ENCODE data around the gene COL4A1.

The COL4A1 gene

DNA sequence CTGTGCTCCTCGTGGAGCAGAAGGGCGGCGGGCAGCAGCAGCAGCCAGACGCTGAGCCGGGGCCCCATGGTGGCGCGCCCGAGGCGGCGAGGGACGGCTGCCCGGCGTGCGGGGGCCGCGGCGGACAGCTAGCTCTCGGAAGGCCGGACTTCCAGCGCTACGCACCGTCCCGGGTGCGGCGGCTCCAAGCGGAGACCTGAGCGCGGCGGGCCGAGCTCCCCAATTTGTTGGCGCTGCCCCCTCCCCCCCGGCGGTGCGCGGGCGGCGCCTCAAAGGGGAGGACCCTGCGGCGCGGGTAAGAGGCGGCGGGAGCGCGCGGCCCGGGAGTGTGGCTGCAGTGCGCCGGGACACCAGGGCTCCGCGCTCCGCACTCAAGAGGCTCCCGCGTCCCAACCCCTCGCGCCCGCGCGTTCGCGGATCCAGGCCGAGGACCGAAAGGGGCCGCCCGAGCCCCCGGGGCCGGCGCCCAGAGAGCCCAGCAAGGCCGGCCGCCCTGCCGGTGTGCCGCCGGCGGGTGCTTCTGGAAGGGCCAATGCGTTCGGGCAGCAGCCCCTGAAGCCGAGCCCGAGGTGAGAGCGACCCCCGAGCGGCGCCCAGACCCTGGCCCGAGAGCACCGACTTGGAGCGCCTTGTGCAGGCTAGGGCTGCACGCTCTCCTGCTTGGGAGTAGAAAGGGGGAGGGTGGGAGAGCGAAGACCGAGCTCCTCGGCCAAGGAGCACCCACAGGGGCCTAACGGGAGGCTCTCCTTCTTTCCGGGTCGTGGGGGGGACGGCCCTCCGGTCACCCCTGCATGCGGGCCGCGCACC lies at the start of gene COL4A1, which contains the start of gene COL4A2:
Gene COL4A1, minus strand, starts transcription at position 198 of the 807 bp plus-strand sequence. Its CDS starts 130 bp downstream, at position 68.
Gene COL4A2, plus strand, starts transcription at position 325 of the 807 bp plus-strand sequence. CDS start 620 bp downstream, outside the sequence.
- DNase-seq, result no peak

GRCh38 chr13:110356362-110356761 lies 49.4 kb upstream of the COL4A1 start:
- no peak for DNase-seq

DNA sequence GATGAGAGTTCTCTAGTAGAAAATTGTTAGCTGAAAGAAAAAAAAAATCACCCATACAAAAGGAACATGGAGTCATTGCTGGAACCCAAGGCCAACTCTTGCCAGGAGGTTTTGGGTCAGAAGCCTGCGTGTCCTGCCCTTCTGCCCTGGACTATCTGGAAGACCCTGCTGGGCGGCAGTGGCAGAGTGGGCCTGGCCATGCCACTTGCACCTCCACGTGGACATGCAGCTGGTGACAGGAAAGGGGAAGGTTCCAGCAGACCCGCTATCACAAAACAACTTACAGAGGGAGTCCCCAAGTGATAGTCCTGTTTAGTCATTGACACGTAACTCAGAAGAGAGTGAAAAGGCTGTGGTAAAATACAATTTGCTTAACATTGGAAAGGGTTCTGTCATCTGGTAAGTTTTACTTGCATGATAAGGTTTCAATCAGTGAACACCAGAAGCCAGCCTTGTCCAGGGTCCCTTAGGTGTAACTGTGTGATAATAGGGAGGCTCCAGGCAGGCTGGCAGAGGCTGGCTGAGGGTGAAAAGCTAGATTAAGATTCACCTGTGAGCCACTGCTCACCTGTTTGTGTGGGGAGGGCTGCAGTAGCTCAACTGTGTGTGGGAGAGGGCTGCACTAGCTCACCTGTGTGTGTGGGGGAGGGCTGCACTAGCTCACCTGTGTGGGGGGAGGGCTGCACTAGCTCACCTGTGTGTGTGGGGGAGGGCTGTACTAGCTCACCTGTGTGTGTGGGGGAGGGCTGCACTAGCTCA lies 47.9 kb upstream of the COL4A1 start:
- no peak for DNase-seq

DNA sequence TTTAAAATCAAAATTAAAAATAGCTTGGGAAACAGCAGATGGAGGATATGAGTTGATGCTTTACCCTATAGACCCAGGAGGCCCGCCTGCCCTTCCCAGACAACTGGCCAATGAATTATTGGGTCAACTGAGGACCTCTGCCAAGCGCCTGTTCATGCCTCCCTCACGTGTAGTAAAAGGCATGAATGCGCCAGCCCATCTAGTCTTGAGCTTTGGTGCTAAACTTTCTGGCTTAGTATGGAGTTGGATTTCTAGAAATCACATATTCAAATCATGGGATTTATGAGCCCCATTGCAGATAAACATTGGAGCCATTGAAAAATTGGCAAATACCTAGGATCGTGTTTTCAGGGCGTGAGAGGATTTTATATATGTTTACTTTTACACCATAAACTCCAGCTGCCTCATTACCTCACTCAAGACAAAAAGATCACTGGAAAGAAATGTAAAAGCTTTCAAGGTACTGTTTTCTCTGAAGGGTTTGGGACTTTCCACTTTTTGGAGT lies 47.2 kb upstream of the COL4A1 start:
- no peak for DNase-seq

DNA sequence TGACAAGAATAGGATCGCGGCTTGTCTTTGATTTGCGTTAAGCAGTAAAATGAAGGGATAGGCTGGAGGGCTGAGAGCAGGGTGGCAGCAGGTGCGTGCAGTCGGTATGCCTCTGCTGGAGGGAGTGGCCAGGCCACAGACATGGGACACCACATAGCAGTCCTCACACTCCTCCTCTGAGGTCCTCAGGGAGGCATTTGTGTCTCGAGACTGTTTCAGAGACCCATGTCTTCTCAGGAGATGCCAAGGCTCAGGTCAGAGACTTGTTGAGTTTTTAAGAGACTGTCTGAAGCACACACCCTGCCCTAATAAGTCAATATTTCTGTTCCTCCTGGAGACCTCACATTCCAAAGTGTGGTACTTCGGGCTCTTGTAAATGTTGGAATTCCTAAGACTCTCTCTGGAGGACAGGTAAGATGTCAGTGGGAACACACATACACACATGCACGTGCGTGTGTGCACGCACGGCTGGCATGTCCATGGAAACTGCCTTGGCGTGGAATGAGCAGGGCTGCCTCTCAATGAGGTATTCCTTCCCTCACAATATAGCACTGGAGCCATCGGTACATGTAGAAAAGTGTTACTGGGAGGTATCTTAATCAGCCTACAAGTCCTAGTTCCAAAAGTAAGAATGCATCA lies 46.5 kb upstream of the COL4A1 start:
- no peak for DNase-seq

DNA sequence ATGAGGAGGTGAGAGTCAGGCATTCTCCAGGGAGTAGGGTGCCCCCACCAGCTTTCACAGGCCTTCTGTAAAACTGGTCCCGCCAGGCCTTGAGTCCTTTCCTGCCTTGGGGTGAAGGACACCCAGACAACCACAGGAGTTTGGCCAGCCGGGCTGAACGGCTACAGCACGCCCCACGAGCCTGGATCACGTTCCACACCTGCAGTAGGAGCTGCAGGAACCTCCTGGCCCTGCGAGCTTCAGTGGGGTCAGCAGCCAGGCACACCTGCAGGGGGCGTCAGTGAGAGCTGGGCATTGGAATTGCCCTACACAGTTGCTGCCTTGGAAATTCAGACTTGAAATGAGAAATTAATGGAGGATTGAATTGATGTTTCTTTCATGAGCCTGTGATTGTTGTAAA lies 45.8 kb upstream of the COL4A1 start:
- DNase-seq, result no peak

- DNase-seq, result no peak
Observed at GRCh38 chr13:110351636-110352420, 44.9 kb upstream of the COL4A1 start.

DNA sequence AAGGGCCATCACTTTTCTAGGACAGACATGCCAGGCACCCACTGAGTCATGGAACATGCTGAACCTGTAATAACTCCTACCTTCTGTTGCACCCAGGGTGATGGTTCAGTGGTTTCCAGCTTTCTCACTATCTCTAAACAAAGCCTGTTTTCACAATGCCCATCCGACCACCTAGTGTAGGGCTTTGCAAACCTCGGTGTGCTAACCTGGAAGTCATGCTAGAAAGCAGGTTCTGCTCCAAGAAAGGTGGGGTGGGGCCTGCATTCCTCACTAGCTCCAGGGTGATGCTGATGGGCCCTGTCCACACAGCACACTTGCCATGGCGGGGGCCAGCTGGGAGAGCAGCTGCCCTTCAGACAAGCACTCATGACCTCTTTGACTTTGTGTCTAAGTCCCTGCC lies 43.6 kb upstream of the COL4A1 start:
- no peak for DNase-seq

- no peak for DNase-seq
Observed at GRCh38 chr13:110350049-110350448, 43.1 kb upstream of the COL4A1 start.

GRCh38 chr13:110349239-110349638 lies 42.3 kb upstream of the COL4A1 start:
- DNase-seq, result no peak

DNA sequence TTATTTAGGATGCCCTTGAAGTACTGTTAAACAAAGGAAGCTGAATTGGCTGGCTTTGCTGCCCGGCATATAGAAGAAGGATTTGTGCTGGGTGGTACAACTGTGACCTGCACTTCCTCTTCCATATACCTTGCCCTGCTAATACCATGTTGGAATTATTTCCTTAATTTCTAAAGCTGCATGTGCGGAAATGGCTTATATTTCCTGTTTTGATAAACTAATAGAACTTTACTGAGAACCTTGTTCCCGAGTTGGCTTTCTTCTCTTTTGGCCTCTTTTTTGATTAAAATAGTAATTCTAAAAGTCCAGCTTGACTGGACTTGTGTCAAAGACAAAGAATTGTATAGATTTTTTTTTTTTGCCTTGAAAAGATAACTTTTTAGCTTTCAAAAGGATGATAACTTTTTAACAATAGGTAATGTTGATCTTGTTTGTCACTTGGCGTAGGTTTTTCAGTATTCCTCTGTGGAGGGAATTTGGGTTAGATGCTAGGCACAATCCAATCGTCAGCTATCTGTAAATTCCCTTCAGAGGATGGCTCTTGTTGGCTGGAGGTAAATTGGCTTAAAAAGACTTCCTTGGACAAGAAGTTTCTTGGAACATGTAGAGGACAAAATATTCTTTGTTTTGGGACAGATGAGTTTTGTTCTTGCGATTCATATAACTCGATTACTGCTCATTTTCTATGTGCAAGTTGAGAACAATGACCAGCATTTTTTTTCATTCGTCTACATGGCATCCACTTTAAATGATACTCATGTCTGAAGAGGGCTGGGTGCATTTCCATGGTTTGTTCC lies 41.5 kb upstream of the COL4A1 start:
- no peak for DNase-seq

- no peak for DNase-seq
Observed at GRCh38 chr13:110347535-110348308, 40.8 kb upstream of the COL4A1 start.

- no peak for DNase-seq
Observed at GRCh38 chr13:110347088-110347487, 40.1 kb upstream of the COL4A1 start.

GRCh38 chr13:110346661-110347067 lies 39.7 kb upstream of the COL4A1 start:
- no peak for DNase-seq

GRCh38 chr13:110345701-110346100 lies 38.7 kb upstream of the COL4A1 start:
- no peak for DNase-seq

DNA sequence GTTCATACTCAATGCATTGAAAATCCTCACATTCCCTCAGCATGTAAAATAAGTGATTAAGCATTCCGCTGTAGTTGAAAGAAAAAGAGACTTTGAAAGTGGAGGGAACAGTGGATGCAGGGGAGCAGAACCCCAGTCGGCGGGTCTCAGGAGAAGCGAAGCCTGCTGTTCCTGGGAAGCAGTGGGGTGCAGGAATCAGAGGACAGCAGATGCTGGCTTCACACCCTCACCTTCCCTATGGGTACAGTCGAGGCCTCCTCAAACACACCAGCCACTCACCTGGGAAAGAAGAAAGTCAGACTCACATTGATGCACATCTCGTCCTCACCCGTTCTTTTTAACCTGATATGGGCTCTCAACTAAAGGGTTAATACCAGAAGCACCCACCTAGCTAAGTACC lies 38.3 kb upstream of the COL4A1 start:
- no peak for DNase-seq

- no peak for DNase-seq
Observed at GRCh38 chr13:110344320-110344719, 37.4 kb upstream of the COL4A1 start.

DNA sequence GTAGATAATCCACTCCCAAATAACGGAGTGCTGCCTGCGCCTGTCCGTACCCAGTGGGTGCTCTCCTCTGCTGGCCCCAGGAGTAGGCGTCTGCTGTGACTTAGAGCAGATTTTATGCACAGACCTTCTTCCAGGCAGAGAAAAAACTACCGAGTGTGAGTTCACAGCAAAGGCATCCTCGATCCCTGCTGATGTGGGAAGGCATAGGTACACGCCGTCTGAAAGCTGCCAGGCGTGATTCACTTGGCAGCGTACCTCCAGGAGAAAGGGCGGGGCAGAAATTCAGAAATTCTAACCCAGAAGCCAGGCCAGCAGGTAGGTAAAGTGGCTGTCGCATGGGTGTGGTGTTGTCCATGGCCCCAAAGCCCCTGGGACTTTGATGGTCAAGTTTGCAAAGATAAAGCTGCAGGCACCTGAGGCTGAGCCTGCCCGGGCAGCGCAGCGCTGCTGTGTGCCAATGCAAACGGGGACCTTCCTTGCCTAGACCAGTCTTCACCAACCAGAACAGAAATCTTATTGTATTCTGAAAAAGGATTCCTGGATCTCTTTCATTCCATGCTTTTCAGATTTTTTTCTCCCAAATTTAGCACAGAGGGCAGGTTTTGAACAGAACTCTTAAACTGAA lies 36.4 kb upstream of the COL4A1 start:
- no peak for DNase-seq

DNA sequence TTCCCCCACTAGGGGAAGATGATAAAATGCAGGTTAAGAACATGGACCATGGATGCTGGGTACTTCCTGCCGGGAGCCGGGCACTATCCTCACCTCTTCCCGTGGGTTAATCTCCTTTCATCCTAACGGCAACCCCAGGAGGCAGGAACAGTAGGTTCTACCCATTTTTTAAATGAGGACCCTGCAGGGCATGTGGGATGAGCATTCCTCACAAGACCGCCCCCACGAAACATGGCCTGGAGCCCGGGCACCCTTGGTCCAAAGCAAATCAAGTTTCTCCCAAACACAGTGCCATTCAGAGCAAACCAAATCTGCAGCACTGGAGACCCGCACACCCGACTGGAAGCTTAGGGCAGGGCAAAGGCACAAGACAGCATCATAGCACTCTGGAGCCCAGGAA lies 35.5 kb upstream of the COL4A1 start:
- no peak for DNase-seq

All from CD4-positive, alpha-beta T cell treated with Interleukin-10 for 1 hour (primary cell).